ENCODE data around the gene CENPF.
A peak's percentile ranks its signal among the peaks of the same experiment; 100 is the strongest.

CENPF gene

DNA sequence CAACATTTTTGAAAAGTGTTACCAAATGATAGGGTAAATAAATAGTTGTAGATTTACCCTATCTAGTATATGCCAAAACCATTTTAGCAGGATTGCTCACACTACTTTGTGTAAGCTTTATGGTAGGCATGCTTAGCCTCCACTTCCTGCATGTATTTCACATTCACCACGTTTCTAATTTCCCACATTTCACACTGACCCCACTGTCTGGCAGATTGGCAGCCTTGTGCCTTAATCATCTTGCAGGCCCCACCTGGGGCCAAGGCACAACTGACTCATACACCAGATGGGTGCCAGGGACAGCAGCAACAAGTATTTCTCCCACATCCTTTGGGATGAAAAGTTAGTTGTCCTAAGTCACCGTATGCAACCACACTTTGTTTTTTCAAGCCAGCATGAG lies 21.2 kb upstream of the CENPF start:
- no peak overlapping the region for H3K27ac ChIP-seq
- no peak overlapping the region for H3K4me3 ChIP-seq
- H3K9ac ChIP-seq: no peak overlapping the region
- no peak overlapping the region for H3K4me2 ChIP-seq
- peaks cover 11 to 16% (median 13%) of the 10 kb centered on the region in 11 experiments for H3K9me3 ChIP-seq (replicated peaks in 1 of 11)
- no peaks in the 10 kb centered on the region for H4K20me1 ChIP-seq
- peaks cover 0 to 5% (median 0%) of the 10 kb centered on the region in 11 experiments; a peak in 2 of 22 replicates for H3K36me3 ChIP-seq
- peaks cover 8 to 18% (median 11%) of the 10 kb centered on the region in 10 experiments; a peak in 18 of 20 replicates for H3K4me1 ChIP-seq
- TF ChIP-seq Cebpa-rat (IDR thresholded peaks at IDR 0.05): no peak
- H3K27me3 ChIP-seq: no peaks in the 10 kb centered on the region

DNA sequence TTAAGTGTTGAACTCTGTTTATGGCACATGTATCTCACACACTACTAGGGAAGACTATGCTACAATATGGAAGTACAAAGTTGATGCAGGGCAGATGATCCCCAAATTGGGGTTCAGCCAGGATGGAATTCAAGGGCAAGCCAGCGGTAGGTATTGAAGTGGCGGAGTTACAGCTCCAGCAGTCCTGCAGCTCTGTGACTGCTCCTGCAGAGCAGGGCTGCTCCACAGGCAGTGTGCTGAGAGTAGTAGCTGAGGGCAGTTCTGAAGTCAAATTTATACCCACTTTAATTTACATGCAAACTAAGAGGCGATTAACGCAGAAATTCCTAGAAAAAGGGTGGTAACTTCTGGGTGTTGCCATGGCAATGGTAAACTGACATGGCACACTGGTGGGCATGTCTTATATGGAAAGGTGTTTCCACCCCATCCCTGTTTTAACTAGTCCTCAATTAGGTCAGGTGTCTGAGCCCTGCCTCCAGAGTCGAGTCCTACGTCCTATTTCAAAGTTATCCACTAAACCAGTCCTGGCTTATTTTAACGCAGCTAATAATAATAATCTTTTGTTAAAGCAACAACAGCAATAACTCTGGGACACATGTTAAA lies 20.6 kb upstream of the CENPF start:
- no peak overlapping the region for H3K4me2 ChIP-seq
- H3K9ac ChIP-seq: no peak overlapping the region
- H3K27me3 ChIP-seq: no peaks in the 10 kb centered on the region
- H3K9me3 ChIP-seq (replicated peaks in 1 of 11): peaks cover 5 to 10% (median 6%) of the 10 kb centered on the region in 11 experiments; a peak in 21 of 22 replicates
- no peaks in the 10 kb centered on the region for H3K36me3 ChIP-seq
- no peak for TF ChIP-seq Cebpa-rat (IDR thresholded peaks at IDR 0.05)
- H3K4me3 ChIP-seq: no peak overlapping the region
- peaks cover 8 to 18% (median 11%) of the 10 kb centered on the region in 10 experiments; a peak in 18 of 20 replicates for H3K4me1 ChIP-seq
- no peak overlapping the region for H3K27ac ChIP-seq
- no peaks in the 10 kb centered on the region for H4K20me1 ChIP-seq

- no peaks in the 10 kb centered on the region for H3K36me3 ChIP-seq
- H3K9me3 ChIP-seq (replicated peaks in 1 of 11): peaks cover 0 to 3% (median 0%) of the 10 kb centered on the region in 11 experiments; a peak in 6 of 22 replicates
- peaks cover 8 to 18% (median 11%) of the 10 kb centered on the region in 10 experiments; a peak in 18 of 20 replicates for H3K4me1 ChIP-seq
- H3K9ac ChIP-seq: no peak overlapping the region
- TF ChIP-seq Cebpa-rat (IDR thresholded peaks at IDR 0.05): no peak
- no peak overlapping the region for H3K4me2 ChIP-seq
- H4K20me1 ChIP-seq: no peaks in the 10 kb centered on the region
- no peak overlapping the region for H3K27ac ChIP-seq
- no peak overlapping the region for H3K4me3 ChIP-seq
- H3K27me3 ChIP-seq: no peaks in the 10 kb centered on the region
These were observed 19.9 kb upstream of the CENPF start for GRCh38 chr1:214583113-214583512.

DNA sequence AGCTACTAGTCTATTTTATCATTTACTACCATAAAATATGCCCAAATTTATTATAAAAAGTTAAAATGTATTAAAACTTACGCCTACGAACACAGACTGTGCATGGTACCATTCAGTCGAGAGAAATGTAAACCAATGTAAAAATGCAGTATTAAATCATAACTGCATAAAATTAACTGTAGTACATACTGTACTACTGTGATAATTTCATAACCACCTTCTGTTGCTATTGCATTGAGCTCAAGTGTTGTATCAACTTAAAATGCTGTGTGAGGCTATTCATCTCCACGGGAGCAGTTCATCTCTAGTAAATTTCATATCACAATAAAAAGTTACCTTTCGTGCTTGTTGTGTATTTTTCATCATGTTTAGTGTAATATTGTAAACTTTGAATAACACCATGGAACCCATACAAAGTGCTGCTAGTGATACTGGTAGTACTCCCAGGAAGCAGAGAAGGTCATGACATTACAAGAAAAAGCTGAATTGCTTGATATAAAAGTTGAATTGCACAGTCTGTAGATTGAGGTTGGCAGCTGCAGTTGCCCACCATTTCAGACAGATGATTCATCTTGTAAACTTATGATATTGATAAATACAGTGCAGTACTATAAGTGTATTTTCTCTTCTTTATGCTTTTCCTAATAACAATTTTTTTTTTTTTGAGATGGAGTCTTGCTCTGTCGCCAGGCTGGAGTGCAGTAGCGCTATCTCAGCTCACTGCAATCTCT lies 19.0 kb upstream of the CENPF start:
- H3K4me1 ChIP-seq: peaks cover 8 to 18% (median 9%) of the 10 kb centered on the region in 10 experiments; a peak in 18 of 20 replicates
- H3K9ac ChIP-seq: no peak overlapping the region
- no peak for TF ChIP-seq Cebpa-rat (IDR thresholded peaks at IDR 0.05)
- H3K4me2 ChIP-seq: no peak overlapping the region
- H3K36me3 ChIP-seq: no peaks in the 10 kb centered on the region
- no peak overlapping the region for H3K4me3 ChIP-seq
- H3K27ac ChIP-seq: no peak overlapping the region
- H4K20me1 ChIP-seq: no peaks in the 10 kb centered on the region
- no peaks in the 10 kb centered on the region for H3K27me3 ChIP-seq
- H3K9me3 ChIP-seq (replicated peaks in 1 of 11): no peaks in the 10 kb centered on the region

DNA sequence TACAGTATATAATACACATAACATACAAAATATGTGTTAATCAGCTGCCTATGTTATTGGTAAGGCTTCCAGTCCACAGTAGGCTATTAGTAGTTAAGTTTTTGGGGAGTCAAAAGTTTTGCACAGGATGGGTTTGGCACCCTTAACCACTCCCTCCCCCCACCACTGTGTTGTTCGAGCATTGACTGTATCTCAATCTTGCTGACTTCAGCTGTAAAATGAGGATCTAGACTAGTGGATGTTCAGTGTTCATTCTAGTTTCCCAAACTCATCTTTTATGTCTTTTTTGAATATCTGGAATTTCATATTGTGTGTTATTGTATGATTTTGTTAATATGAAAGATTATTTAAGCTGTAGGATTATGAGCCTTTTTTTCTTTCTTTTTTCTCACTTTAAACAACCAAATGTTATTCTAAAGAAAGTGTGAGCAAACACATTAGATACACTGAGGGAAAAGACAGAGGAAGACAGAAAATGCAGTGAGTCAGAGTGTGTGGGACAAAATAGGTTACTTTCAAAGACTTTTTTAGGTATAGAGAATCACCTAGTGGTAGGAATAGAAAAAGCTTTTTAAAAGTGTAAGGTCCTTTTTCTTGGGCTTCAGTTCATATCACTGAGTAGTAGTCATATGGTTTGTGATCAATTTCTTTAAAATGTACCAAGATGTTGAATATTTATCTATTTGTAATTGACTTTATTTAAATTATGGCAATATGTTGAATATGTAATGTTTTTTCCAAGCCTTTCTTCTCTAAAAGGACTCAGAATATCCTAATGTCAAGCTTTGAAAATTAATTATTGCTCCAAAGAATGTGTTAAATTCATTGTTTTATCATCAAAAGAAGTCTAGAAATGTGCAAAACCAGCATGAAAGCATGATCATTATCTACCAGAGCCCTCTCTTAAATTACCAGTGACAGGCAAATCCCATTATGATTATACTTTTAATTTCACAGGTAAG lies 17.9 kb upstream of the CENPF start:
- Histone ChIP-seq H4K20me1 (no peaks in the 10 kb centered on the region), H3K4me2 (0 out of 22 replicates have a peak overlapping the region, but pooled peaks of 1 of the 11 experiments have one; percentile 17), H3K4me3 (no peak overlapping the region), H3K4me1 (peaks cover 0 to 14% (median 0%) of the 10 kb centered on the region in 10 experiments; a peak in 5 of 20 replicates), H3K27me3 (no peaks in the 10 kb centered on the region), H3K9me3 (replicated peaks in 1 of 11) (no peaks in the 10 kb centered on the region), H3K27ac (no peak overlapping the region), H3K9ac (no peak overlapping the region), H3K36me3 (no peaks in the 10 kb centered on the region)
- TF ChIP-seq Cebpa-rat (IDR thresholded peaks at IDR 0.05): no peak

DNA sequence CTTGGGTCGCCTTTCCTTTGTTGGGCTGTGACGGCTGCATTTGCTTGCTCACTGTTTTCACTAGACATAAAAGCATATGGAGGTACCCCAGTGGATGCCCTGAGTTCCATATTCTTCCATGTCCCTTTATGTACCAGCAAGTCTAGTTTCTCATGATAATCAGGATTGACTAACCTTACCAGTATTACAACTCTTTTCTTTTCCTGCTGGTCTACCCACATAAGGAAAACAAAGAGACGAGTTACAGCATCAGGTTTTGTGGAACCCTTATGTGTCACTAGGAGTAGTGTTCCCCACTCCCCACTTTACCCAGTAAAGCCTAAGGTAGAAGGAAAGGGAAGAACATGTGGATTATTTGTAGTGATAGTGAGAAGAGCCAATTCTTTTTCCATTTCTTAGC lies 16.4 kb upstream of the CENPF start:
- Histone ChIP-seq H3K4me1 (peaks cover 0 to 14% (median 0%) of the 10 kb centered on the region in 10 experiments; a peak in 4 of 20 replicates), H3K27me3 (no peaks in the 10 kb centered on the region), H3K9ac (no peak overlapping the region), H4K20me1 (no peaks in the 10 kb centered on the region), H3K27ac (no peak overlapping the region), H3K4me3 (no peak overlapping the region), H3K4me2 (no peak overlapping the region), H3K9me3 (replicated peaks in 1 of 11) (no peaks in the 10 kb centered on the region), H3K36me3 (no peaks in the 10 kb centered on the region)
- TF ChIP-seq Cebpa-rat (IDR thresholded peaks at IDR 0.05): no peak

- TF ChIP-seq Cebpa-rat (IDR thresholded peaks at IDR 0.05): no peak
- Histone ChIP-seq H3K27me3 (no peaks in the 10 kb centered on the region), H3K9ac (no peak overlapping the region), H3K9me3 (replicated peaks in 1 of 11) (no peaks in the 10 kb centered on the region), H3K4me1 (peaks cover 0 to 14% (median 0%) of the 10 kb centered on the region in 10 experiments; a peak in 4 of 20 replicates), H3K4me2 (no peak overlapping the region), H3K36me3 (no peaks in the 10 kb centered on the region), H3K27ac (no peak overlapping the region), H4K20me1 (no peaks in the 10 kb centered on the region), H3K4me3 (no peak overlapping the region)
These were observed 15.8 kb upstream of the CENPF start for GRCh38 chr1:214587165-214587564.

GRCh38 chr1:214588963-214589597 lies 13.9 kb upstream of the CENPF start:
- no peak for TF ChIP-seq Cebpa-rat (IDR thresholded peaks at IDR 0.05)
- Histone ChIP-seq H3K36me3 (no peaks in the 10 kb centered on the region), H3K9me3 (replicated peaks in 1 of 11) (no peaks in the 10 kb centered on the region), H3K27ac (no peak overlapping the region), H3K27me3 (no peaks in the 10 kb centered on the region), H3K4me1 (peaks cover 0 to 14% (median 0%) of the 10 kb centered on the region in 10 experiments; a peak in 4 of 20 replicates), H3K4me2 (no peak overlapping the region), H3K9ac (no peak overlapping the region), H4K20me1 (no peaks in the 10 kb centered on the region), H3K4me3 (no peak overlapping the region)
